GM12875 (cell line): ENCODE data around the gene PIEZO1.
"Not testable (repeated sequence)": the region's sequence is repeated elsewhere in the genome, so short reads cannot be mapped to it uniquely, and the experiment has no call there.

Experiments
- H3K4me3 ChIP-seq: one replicate; pipeline ENCODE4 v1.5.1; 2011; ENCODE audit warnings: low read depth, low read length, control low read depth
- CTCF ChIP-seq: IDR thresholded peaks from 2 replicates; pipeline ENCODE4 v1.5.1; 2011; ENCODE audit warnings: low read depth, mild to moderate bottlenecking, control low read depth, inconsistent platforms, low read length, moderate library complexity, borderline replicate concordance; ENCODE audit not compliant: insufficient read depth

Gene PIEZO1

GRCh38 chr16:88772871-88773811 is 11.9 kb downstream of the PIEZO1 start:
- TF ChIP-seq CTCF: no peak
- no peak overlapping the region for H3K4me3 ChIP-seq

- H3K4me3 ChIP-seq: not testable (repeated sequence)
Observed at GRCh38 chr16:88771781-88772180, 13.2 kb downstream of the PIEZO1 start.

GRCh38 chr16:88771294-88771772 is 13.7 kb downstream of the PIEZO1 start:
- TF ChIP-seq CTCF: no peak

GRCh38 chr16:88770461-88771293 is 14.3 kb downstream of the PIEZO1 start:
- H3K4me3 ChIP-seq: no peak overlapping the region
- TF ChIP-seq CTCF: no peak

More at GRCh38 chr16:88771294-88771772, 13.7 kb downstream of the PIEZO1 start:
- no peak overlapping the region for H3K4me3 ChIP-seq

GRCh38 chr16:88769617-88770460 is 15.2 kb downstream of the PIEZO1 start:
- H3K4me3 ChIP-seq: no peak overlapping the region
- TF ChIP-seq CTCF: no peak

- TF ChIP-seq CTCF: no peak
- H3K4me3 ChIP-seq: no peak overlapping the region
Observed at GRCh38 chr16:88768071-88768783, 16.8 kb downstream of the PIEZO1 start.
